AG04449 (cell line): ENCODE measurements around the gene MRPL18.

Experiments used
- CTCF ChIA-PET: fragments of 350-600 bp; formaldehyde crosslinking; extraction: SDS; loops from one replicate; lab custom pipeline; 2021; ENCODE audit warnings: antibody characterized with exemption; lab: Yijun Ruan, JAX
- POLR2A ChIA-PET: fragments of 400-600, 350-600 bp; formaldehyde crosslinking; extraction: SDS; loops from one replicate; lab custom pipeline; 2020; ENCODE audit warnings: antibody characterized with exemption, inconsistent platforms; lab: Yijun Ruan, JAX
- DNase-seq: peaks from one replicate; pipeline ENCODE4 v3.0.0-alpha.2; 2010; ENCODE audit warnings: low read depth, low spot score
- H3K4me3 ChIP-seq: 2 replicates; pipeline ENCODE4 v1.5.1; 2011; ENCODE audit warnings: low read depth, mild to moderate bottlenecking, control low read depth, low read length
- CTCF ChIP-seq: IDR thresholded peaks from one replicate; pipeline ENCODE4 v1.5.1; 2011; ENCODE audit warnings: mild to moderate bottlenecking, moderate library complexity, low read length, control low read depth, inconsistent platforms; ENCODE audit not compliant: insufficient read depth; ENCODE audit errors: missing control alignments

Gene MRPL18

GRCh38 chr6:159766906-159767305 lies 23.4 kb upstream of the MRPL18 start:
- CTCF ChIA-PET: no interaction called here
- H3K4me3 ChIP-seq: no peak overlapping the region
- no peak for DNase-seq
- POLR2A ChIA-PET: no interaction called here
- no peak for TF ChIP-seq CTCF

GRCh38 chr6:159769470-159769869 lies 20.8 kb upstream of the MRPL18 start:
- CTCF ChIA-PET: interaction anchor here (2.2 kb wide), 1 partner anchor 78 kb away, joined by 5 read pairs; no protein-coding TSS in a partner anchor
- no peak for DNase-seq
- H3K4me3 ChIP-seq: no peak overlapping the region
- POLR2A ChIA-PET: no interaction called here
- TF ChIP-seq CTCF: no peak

GRCh38 chr6:159772196-159772595 lies 18.1 kb upstream of the MRPL18 start:
- CTCF ChIA-PET: interaction anchor here (1.0 to 1.7 kb wide), 2 partner anchors 14 to 81 kb away, joined by 3 to 4 read pairs; no protein-coding TSS in a partner anchor
- POLR2A ChIA-PET: interaction anchor here (0.6 to 0.8 kb wide), 2 partner anchors 11 to 204 kb away, joined by 3 read pairs; no protein-coding TSS in a partner anchor

GRCh38 chr6:159777240-159777904 lies 12.9 kb upstream of the MRPL18 start:
- no peak overlapping the region for H3K4me3 ChIP-seq
- TF ChIP-seq CTCF: no peak
- ChIA-PET POLR2A (interaction anchor here (1.2 kb wide), 1 partner anchor 12 kb away, joined by 4 read pairs; the partner anchor contains the start of gene TCP1), CTCF (interaction anchor here (0.8 kb wide), 1 partner anchor 88 kb away, joined by 3 read pairs; no protein-coding TSS in a partner anchor)
- DNase-seq: no peak

More at GRCh38 chr6:159772196-159772595, 18.1 kb upstream of the MRPL18 start:
- DNase-seq: no peak
- no peak for TF ChIP-seq CTCF
- no peak overlapping the region for H3K4me3 ChIP-seq

GRCh38 chr6:159778131-159778530 lies 12.1 kb upstream of the MRPL18 start:
- ChIA-PET POLR2A (no interaction called here), CTCF (interaction anchor here (1.0 kb wide), 1 partner anchor 52 kb away, joined by 3 read pairs; no protein-coding TSS in a partner anchor)
- H3K4me3 ChIP-seq: no peak overlapping the region
- no peak for DNase-seq
- no peak for TF ChIP-seq CTCF

- ChIA-PET CTCF (interaction anchor here (1.0 kb wide), 1 partner anchor 52 kb away, joined by 3 read pairs; no protein-coding TSS in a partner anchor), POLR2A (no interaction called here)
- DNase-seq: no peak
- TF ChIP-seq CTCF: no peak
- H3K4me3 ChIP-seq: no peak overlapping the region
Measured at GRCh38 chr6:159778542-159779103, 11.6 kb upstream of the MRPL18 start.
